ENCODE data around the gene DAAM1. TPM values are rescaled to one million over a fixed set of nuclear protein-coding genes. Genes with fewer than 3 reads are reported as not detected.

DAAM1 gene
- total RNA-seq, 1 donor from 2014 or later = 68.6 TPM

- intact Hi-C loops (cut with DNase I) = no loop called here
- no peak for DNase-seq (ENCODE audit: low spot score)
- peak; percentile 66 for ATAC-seq
Observed at GRCh38 chr14:59273737-59274136, 85.3 kb downstream of the DAAM1 start.

GRCh38 chr14:59274991-59275391 is 86.5 kb downstream of the DAAM1 start:
- DNase-seq (ENCODE audit: low spot score) (no peak), ATAC-seq (peak; percentile 39)
- intact Hi-C loops (cut with DNase I) = no loop called here

- no peak for ATAC-seq
- no peak for DNase-seq (ENCODE audit: low spot score)
- intact Hi-C loops (cut with DNase I) = no loop called here
Observed at GRCh38 chr14:59275668-59276067, 87.2 kb downstream of the DAAM1 start.

GRCh38 chr14:59276235-59276634 is 87.8 kb downstream of the DAAM1 start:
- ATAC-seq = no peak
- intact Hi-C loops (cut with DNase I) = no loop called here
- no peak for DNase-seq (ENCODE audit: low spot score)

GRCh38 chr14:59277659-59278058 is 89.2 kb downstream of the DAAM1 start:
- ATAC-seq (no peak), DNase-seq (ENCODE audit: low spot score) (no peak)
- intact Hi-C loops (cut with DNase I) = no loop called here

- intact Hi-C loops (cut with DNase I) = no loop called here
- no peak for DNase-seq (ENCODE audit: low spot score)
- ATAC-seq = peak; percentile 43
Observed at GRCh38 chr14:59278111-59278510, 89.6 kb downstream of the DAAM1 start.

- no peak for ATAC-seq
- no peak for DNase-seq (ENCODE audit: low spot score)
- intact Hi-C loops (cut with DNase I) = no loop called here
Observed at GRCh38 chr14:59280961-59281360, 92.5 kb downstream of the DAAM1 start.

- intact Hi-C loops (cut with DNase I) = no loop called here
- DNase-seq (ENCODE audit: low spot score) (no peak), ATAC-seq (no peak)
Observed at GRCh38 chr14:59281609-59282377, 93.3 kb downstream of the DAAM1 start.

- ATAC-seq (no peak), DNase-seq (ENCODE audit: low spot score) (no peak)
- intact Hi-C loops (cut with DNase I) = no loop called here
Observed at GRCh38 chr14:59282378-59282765, 93.9 kb downstream of the DAAM1 start.

GRCh38 chr14:59283361-59283760 is 94.9 kb downstream of the DAAM1 start:
- DNase-seq (ENCODE audit: low spot score) (no peak), ATAC-seq (no peak)
- intact Hi-C loops (cut with DNase I) = no loop called here

- intact Hi-C loops (cut with DNase I) = no loop called here
- no peak for DNase-seq (ENCODE audit: low spot score)
Observed at GRCh38 chr14:59284059-59284458, 95.6 kb downstream of the DAAM1 start.

GRCh38 chr14:59292028-59292427 is 103.6 kb downstream of the DAAM1 start:
- intact Hi-C loops (cut with DNase I) = no loop called here
- DNase-seq (ENCODE audit: low spot score) = no peak
- ATAC-seq = no peak

More at GRCh38 chr14:59284059-59284458, 95.6 kb downstream of the DAAM1 start:
- no peak for ATAC-seq

GRCh38 chr14:59292921-59293534 is 104.6 kb downstream of the DAAM1 start:
- peak; percentile 77 for ATAC-seq
- intact Hi-C loops (cut with DNase I) = no loop called here

GRCh38 chr14:59293935-59294661 is 105.6 kb downstream of the DAAM1 start:
- DNase-seq (ENCODE audit: low spot score) = no peak
- peak; percentile 72 for ATAC-seq
- intact Hi-C loops (cut with DNase I) = no loop called here

More at GRCh38 chr14:59292921-59293534, 104.6 kb downstream of the DAAM1 start:
- DNase-seq (ENCODE audit: low spot score) = no peak

- ATAC-seq (no peak), DNase-seq (ENCODE audit: low spot score) (no peak)
- intact Hi-C loops (cut with DNase I) = no loop called here
Observed at GRCh38 chr14:59294662-59294992, 106.2 kb downstream of the DAAM1 start.

- no peak for DNase-seq (ENCODE audit: low spot score)
- intact Hi-C loops (cut with DNase I) = no loop called here
- ATAC-seq = no peak
Observed at GRCh38 chr14:59295951-59296350, 107.5 kb downstream of the DAAM1 start.

GRCh38 chr14:59296508-59296907 is 108.0 kb downstream of the DAAM1 start:
- no peak for DNase-seq (ENCODE audit: low spot score)
- intact Hi-C loops (cut with DNase I) = no loop called here
- no peak for ATAC-seq

- DNase-seq (ENCODE audit: low spot score) = no peak
- no peak for ATAC-seq
- intact Hi-C loops (cut with DNase I) = no loop called here
Observed at GRCh38 chr14:59297071-59297776, 108.8 kb downstream of the DAAM1 start.

GRCh38 chr14:59299731-59300130 is 111.3 kb downstream of the DAAM1 start:
- DNase-seq (ENCODE audit: low spot score) (no peak), ATAC-seq (no peak)
- intact Hi-C loops (cut with DNase I) = no loop called here

GRCh38 chr14:59301354-59301753 is 112.9 kb downstream of the DAAM1 start:
- intact Hi-C loops (cut with DNase I) = no loop called here
- ATAC-seq = peak; percentile 52

More at GRCh38 chr14:59301354-59301753, 112.9 kb downstream of the DAAM1 start:
- DNase-seq (ENCODE audit: low spot score) = no peak
